CD4-positive, alpha-beta T cell treated with Interleukin-10 for 1 hour (primary cell): ENCODE data around the gene LINGO4.
"Not testable (repeated sequence)": the region's sequence is repeated elsewhere in the genome, so short reads cannot be mapped to it uniquely, and the experiment has no call there.

Experiments used
- DNase-seq: peaks from one replicate; pipeline ENCODE4 v3.0.0-alpha.2; 2020

LINGO4 gene

DNA sequence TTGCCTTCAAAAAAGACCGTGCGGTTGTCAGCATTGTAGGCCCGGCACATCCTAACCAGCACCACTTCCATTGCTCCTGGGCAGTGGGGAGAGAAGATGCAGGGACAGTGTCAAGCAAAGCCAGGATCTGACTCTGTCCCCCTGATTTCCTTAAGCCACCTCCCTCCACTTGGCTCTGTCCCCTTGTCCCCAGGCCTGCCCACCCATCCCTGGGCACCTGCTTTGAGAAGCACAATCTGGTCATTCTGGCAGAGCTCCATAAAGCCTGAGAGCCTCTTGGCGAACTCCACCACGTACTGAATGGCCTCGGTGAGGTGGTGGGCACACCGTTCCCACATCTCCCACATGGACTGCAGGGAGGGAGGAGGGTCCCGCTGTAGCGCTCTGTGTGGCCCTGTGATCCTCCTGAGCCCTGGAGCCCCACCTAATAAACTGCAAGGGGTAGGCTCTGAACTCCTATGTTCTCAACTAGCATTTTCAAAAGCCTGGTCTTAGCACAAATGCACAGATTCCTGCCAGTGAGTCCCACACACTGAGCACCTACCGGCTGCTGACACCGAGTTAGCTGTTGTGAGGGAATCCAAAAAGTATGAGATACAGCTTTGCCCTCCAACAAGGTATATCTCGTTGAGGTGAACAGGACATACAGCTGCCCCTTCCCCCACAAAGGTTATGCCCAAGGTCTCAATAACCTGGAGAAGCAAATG, 8.2 kb upstream of the LINGO4 start:
- DNase-seq, result no peak

DNA sequence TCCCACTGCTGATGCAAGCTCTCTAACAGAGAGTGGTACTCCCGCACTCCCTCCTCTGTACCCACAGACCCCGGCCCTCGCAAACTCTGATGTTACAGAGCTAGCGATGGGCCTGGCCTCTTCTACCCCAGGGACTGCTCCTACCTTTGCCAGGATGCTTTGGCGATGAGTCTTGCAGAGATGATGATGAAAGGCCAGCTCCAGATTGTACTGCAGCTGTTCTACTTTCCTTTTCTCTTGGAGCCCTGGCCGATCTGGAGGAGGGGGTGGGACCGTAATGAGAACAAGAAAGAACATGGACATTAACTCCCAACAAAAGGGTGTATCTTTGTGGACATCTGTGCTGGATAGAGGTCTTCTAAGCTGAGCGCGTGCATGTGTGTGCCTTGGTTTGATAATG, 6.0 kb upstream of the LINGO4 start:
- DNase-seq, result no peak

DNA sequence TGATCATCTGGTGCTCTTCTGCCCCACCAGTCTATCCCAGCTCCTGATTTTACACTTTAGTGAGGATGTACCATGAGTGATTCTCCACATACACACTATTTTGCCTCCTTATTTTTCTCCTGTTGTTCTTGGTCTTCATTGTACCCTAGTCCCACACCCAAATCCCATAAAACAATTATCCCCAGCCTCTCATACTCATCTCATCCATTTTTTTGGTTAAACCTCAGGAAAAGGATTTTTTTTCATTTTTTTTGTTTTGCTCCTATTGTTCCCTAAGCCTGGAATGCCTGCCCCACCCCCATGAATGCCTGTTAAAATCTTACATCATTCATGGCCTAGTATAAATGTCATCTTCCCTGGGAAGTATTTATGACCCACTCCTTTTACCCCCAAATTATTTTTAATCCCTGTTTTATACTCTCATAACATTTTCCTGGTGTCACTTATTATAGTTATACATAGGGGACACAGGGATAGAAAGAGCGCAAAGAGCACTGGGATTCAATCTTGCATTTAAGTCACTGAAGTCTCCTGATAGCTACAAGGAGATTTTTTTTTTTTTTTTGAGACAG, 4.9 kb upstream of the LINGO4 start:
- no peak for DNase-seq

DNA sequence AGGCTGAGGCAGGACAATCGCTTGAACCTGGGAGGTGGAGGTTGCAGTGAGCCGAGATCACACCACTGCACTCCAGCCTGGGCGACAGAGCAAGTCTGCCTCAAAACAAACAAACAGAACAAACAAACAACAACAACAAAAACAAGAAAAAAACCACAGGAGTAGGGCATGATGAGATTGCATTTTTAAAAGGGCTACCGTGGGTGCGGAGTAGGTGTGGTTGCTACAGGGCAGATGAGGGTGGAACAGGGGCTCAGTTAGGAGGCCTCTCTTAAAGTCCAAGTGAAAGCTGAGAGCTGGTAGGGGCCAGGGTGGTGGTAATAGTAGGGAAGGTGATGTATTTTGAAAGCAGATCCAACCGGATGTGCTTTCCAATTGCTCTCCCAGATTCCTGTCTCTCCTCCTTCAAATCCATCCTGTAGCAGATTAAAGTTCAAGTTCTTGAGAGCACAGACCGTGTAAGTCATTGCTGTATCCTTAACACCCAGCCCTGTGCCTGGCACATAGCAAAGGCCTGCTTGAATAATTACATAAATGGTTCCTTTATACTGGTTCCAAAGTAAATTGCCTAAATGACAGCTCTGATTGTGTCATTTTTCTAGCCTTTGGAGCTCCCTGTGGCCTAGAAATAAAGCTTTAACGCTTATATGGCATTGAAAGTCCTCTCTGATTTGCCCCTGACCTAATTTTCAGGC, 4.2 kb upstream of the LINGO4 start:
- no peak for DNase-seq

DNA sequence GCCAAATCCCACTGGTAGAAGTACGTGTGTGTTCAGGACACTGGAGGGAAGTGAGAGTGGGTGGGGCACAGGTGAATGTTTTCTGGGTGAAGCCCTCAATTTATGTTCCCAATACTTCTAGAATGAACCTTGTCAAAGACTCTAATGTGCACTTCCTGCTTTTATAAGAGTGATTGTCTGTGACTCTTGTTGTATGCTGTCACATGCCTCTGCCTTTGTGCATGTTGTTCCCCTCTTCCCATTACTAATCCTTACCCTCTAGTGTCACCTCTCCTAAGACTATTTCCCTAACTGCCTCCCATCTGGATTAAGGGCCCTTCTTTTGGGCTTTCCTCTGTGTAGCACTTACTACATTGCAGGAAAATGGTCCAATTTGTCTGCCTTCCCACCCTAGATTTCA, 2.5 kb upstream of the LINGO4 start:
- no peak for DNase-seq

DNA sequence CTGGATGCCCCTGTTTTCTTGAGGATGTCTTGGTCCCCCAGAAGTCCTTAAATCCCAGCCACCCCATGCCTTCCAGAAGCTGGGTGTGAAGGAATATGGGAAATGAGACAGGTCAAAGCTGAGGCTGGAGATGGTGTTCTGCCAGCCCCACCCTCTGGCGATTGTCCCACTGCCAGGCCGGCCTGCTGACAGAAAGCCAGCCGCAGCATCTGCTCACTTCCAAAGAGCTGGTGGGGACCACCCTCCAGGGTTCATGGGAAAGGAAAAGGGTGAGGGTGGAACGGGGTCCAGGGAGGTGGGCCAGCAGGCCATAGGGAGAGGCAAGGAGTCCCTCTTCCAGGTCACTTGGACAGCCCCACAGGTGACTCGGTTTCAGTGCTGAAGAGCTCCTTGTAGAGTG, 1.9 kb upstream of the LINGO4 start:
- DNase-seq, result no peak

DNA sequence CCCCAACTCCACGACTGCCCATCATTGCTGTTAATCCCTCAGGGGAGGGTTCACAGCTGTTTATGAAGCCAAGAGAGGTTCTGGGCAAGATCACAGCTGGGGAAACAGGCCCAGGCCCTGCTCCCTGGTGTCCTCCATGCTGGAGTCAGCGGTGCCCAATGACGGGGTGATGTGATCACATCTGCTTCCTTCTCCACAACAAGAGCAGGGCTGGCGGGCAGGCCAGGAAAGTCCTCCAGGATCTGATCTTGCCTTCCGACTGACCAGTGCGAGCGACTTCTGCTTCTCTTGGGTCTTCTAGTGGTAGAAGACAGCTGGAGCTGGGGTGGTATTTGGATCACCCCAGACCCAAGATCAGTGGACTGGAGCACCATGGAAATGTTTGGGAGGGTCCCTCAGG, 951 bp upstream of the LINGO4 start:
- no peak for DNase-seq

DNA sequence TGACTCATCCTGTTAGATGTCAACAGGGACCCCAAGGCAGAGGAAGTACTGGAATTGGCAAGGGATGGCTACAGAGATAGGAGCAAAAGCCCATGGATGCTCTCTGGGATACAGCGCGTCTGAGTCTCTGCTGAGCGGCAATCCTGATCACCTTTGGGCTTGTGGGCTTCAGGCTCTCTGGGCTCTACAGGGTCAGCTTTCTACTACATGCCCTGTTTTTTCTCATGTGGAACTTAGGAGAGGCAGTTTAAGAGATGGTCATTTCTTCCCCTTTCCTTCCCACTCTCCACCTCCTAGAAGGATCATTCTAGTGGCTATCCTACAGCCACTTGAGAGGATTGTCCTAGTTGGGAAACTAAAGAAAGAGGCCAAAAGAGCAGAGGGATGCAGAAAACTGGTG, 1.3 kb downstream of the LINGO4 start:
- no peak for DNase-seq

DNA sequence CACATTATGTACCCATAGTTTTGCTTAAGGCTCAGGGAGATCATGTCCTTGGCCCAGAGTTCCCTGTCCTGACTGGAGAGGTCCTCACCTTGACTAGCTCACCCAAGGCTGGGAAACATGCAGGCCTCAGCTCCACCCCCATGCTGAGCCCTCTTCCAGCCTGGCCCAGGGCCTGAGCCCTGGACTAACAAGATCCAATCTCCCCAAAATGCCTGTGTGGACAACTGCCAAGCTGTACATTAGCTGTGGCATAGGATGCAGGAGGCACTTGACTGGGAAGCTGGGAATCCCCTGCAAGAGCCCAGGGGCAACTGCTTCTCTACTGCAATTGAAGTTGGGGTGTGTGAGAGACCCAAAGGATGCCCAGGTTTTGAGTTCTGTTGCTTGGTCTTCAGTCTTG, 2.1 kb downstream of the LINGO4 start:
- DNase-seq, result no peak

DNA sequence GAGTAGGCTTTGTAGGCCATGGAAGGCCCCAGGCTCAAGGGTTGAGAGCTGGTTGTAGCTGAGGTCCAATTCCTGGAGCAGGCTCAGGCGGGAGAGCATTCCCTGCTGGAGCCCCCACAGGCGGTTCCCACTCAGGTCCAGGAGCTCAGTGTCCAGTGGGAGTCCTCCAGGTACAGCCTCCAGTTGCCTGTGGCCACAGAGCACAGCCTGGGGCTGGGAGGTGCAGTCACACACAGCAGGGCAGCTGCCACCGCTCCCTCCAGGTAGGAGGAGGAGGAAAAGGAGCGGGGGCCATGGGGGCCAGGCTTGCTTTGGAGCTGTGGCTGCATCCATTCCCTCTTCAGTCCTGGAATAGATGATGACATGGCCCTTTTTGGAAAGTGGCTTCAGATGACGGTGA, 2.8 kb downstream of the LINGO4 start:
- no peak for DNase-seq

DNA sequence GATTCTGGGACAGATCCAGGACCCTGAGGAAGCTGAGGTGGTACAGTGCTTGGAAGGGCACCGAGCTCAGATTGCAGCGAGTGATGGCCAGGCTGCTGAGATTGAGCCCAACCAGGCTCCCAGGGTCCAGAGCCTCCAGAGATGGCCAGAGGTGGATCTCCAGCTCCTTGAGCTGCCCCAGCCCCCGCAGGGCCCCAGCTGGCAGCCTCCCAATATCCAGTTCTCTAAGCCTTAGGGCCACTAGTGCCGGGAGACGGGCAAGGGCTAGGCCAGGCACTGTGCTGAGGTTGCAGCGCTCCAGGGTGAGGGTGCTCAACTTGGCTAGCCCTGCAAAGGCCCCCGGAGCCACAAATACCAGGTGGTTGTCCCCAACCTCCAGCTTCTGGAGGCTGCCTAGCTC, 3.4 kb downstream of the LINGO4 start:
- no peak for DNase-seq

DNA sequence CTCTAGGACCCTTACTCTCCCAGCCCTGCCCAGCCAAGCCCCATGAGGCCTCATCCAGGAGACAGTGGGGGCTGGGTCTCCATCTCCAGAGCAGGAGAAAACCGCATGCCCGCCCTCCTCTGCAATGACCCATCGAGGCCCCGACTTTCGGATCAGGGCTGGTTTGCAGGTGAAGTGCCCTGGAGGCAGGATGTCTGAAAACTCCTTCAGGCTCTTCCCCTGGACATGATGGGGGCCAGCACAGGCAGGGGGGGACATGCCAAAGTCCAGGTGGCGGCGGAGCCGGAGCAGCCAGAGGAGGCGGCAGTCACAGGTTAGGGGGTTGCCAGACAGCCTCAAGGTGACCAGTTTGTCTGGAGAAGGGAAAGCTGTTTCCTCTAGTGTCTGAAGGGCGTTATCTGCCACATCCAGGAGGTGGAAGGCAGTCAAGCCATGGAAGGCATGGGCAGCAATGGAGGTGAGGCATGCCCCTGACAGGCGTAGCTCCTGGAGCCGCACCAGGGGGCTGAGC, 3.9 kb downstream of the LINGO4 start:
- no peak for DNase-seq

DNA sequence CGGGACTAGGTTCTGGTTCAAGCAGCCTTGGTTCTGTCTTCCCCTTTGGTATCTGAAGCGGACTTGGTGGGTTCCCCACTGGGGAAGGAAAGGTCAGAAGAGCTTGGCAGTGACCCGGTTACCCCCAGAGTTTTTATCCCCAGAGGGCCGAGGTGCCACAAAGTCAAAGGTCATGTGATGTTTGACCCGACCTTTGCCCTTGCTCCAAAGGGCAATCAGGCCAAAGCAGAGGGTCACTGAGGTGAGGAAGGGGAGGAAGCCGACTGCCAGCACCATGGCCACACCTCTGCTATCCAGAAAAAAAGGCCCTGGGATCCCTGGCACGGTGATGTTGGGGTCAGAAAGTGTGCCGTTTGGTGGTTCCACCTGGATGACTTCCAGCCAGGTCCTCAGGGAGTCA, 4.4 kb downstream of the LINGO4 start:
- no peak for DNase-seq

DNA sequence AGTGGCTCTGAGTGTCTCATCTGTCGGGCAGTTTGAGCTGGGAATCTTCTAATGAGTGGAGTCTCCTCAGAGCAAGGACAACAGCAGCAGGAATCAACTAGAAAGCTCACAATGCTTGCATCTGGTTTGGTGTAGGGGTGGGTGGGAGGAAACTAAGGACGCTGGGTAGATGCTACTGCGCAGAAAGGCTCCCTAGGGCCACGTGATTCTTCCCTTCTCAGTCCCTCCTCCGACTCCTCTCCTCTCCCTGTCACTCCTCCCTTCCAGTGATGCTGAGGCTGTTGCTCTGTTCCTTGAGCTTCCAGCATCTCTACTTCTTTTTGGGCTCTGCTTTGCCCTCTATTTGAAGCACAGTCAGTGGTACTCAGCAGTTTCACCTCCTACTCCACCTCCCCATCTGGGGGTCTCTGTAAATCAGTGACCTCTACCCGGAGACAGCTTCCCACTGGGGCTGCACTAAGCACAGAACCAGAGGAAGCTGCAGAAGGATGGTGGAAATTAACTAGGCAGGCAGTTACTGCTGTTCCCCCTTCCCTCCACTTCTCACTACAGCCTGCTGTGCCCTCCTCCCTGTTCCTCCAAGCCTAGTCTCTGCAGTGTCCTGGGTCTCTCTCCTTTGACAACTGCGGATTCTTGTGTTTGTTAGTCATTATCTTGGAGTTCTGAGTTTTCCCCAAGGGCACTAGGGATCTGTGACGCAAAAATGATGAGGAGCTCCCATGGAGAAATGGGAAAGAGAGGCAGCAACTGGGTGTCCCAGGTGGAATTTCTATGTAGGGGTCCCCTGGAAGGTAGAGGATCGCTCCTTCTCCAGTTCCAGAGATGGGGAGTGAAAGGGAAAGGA, 5.8 kb downstream of the LINGO4 start:
- DNase-seq, result no peak

DNA sequence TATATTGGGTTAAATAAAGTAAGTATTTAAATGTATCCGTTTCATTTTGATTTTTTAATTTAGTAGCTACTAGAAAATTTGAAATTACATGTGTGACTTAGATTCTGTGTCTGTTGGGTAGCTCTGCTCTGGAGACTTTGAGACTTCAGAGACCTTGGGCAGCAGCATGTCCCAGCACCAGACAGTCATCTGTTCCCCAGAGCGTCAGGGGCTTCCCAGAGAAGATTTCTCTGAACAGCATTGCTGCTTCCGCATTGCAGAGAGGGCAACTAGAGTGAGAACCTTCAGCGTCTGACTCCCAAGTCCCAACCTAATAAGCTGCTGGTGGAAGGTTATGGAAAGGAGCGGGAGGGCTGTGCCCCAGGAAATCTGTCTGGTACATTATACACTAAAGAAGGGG, 6.6 kb downstream of the LINGO4 start:
- DNase-seq, result no peak

DNA sequence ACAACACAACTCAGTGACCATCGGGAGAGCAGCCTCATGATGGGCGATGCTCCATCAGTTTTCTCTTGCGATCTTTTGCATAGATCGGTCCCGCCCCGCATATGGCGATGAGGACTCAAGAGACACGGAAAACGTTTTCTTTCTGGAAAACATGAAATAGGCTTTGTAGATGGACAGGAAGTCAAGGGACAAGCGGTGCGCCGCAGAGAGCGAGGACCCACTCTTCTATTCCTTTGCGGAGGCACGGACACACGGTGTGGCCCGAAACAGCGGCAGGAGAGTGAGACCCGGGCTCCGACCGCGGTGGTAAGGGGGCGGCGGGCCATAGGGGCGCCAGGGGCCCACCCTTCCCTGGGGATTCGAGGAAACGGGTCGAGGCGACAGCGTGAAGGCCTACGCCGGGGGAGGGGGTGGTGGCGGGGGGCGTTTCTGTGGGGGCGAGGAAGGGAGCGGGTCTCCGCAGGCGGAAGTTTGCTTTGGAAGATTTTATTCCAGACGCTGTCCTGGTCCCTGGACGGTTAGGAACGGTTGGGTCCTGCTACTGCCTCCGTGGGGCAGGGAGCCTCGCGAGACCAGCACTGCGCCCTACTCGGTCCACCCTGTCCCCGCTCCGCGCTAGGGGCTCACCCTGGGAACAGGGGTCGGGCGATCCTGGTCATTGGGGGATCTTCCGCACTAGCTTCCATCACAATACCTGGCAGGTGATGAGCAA, 14.1 kb downstream of the LINGO4 start:
- no peak for DNase-seq

DNA sequence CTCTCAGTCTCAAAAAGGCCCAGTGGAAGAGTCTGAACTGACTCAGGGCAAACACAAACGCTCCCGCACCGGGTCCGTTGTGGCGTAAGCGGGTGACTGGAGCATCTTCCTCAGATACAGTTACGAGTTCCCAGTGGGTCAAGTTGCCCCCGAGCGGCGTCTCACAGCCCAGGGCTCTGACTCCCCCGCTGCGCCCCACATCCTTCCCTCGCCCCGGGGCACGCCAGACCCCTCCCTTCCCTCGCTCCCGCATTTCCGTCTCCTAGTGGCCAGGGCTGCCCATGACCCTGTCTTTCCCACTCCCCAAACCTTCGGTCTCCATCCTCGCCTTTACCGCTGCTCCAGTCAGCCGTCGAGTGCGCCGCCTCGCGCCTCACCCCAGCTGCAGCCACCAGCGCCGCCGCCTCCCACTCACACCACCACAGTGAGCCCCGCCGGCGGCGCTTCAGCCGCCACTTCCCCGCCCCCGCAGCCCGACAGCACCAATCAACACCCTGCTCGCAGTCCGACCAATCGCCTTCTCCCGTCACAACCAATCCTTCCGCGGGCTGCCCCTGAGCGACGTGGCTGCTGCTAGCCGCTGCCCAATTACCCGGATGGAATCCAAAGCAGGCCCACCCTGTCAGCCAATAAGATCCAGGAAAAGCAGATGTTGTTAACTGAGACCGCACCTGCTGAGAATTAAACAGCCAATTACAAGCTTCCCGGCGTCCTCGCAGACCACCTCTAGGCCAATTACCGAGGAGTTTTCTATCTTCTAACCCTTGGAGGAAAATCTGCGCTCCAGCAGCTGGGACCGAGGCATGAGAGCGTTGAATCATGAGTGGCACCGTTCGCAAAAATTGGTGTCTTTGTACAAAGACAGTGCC, 14.9 kb downstream of the LINGO4 start, which contains the start of gene TDRKH:
TSS of gene TDRKH (minus strand) at position 430 of the 869 bp plus-strand sequence. CDS start 7,478 bp downstream, outside the sequence.
- DNase-seq, result peak; percentile 99

DNA sequence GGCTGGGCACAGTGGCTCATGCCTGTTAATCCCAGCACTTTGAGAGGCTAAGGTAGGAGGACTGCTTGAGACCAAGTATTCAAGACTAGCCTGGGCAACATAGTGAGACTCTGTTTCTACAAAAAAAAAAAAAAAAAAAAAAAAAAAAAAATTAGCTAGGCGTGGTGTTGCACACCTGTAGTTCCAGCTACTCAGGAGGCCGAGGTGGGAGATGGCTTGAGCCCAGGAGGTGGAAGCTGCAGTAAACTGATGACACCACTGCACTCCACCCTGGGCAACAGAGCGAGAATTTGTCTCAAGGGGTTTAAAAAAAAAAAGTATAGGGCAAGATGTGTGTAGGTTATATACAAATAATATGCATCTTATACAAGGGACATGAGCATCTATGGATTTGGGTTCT, 17.5 kb downstream of the LINGO4 start:
- no peak for DNase-seq

DNA sequence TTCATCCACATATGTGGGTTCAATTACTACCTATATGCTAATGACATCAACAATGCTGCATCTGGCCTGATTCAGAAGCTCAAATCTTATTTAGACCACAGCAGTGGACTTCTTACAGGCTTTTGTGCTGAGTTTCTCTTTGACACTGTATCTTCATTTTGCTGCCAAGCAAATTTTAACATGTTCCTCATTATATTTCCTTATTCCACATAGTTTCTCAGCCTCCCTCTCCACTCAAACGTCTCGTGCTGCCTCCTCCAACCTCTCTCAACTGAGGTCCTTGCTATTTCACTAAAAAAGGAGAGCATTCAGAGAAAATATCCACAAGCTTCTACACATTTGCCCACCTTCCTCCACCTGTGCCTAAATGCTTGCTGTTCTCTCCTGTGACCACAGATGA, 21.4 kb downstream of the LINGO4 start:
- no peak for DNase-seq

DNA sequence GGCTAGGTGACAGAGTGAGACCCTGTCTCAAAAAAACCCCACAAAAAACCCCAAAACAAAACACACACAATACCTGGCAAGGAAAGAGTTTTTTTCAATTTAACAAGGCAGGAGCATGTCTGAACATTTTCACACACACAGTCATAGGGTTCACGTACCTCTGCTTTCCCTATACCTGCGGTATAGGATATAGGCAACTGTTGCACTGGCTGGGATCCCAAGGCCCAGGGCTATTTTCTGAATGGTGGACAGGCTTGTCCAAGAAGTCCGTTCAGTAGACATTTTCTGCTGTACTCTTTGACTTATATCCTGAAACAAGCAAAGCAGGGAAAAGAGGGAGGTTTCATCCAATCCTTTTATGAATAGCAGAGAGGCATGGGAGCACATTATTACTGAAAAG, 22.5 kb downstream of the LINGO4 start:
- no peak for DNase-seq

DNA sequence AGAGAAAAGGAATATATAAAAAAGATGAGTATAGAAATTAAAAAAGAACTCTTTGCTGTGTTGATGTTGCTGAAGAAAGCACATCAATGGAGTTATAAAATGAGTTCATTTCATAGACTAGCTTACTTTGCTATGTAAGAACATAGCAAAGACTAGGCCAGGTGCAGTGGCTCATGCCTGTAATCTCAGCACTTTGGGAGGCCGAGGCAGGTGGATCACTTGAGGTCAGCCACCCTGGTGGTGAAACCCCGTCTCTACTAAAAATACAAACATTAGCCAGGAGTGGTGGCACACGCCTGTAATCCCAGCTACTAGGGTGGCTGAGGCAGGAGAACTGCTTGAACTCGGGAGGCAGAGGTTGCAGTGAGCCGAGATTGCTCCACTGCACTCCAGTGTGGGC, 23.2 kb downstream of the LINGO4 start:
- DNase-seq, result not testable (repeated sequence)

DNA sequence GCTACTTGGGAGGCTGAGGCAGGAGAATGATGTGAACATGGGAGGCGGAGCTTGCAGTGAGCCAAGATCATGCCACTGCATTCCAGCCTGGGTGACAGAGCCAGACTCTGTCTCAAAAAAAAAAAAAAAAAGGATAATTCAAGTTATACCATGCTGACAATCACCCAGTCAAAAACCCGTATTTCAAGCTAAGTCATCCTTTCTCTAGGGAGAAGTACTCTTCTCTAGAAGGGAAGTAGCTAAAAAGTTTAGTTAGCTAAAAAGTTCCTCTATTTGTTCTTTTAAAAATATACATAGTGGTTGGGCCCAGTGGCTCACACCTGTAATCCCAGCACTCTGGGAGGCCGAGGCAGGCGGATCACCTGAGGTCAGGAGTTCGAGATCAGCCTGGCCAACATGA, 24.5 kb downstream of the LINGO4 start:
- not testable (repeated sequence) for DNase-seq
